Raji (cell line): Measurements from ENCODE around the gene AMHR2.

Source experiments
- POLR2A ChIP-seq: IDR thresholded peaks from 2 replicates; pipeline ENCODE4 v1.6.1; 2011; ENCODE audit warnings: low read depth, low read length, control low read depth; ENCODE audit not compliant: insufficient read depth

The AMHR2 gene

GRCh38 chr12:53452159-53453077 is 28.8 kb downstream of the AMHR2 start:
- no peak; the same call in 1 of the 2 replicates for TF ChIP-seq POLR2A

GRCh38 chr12:53453953-53454640 is 30.4 kb downstream of the AMHR2 start:
- TF ChIP-seq POLR2A = no peak

GRCh38 chr12:53454707-53455106 is 31.1 kb downstream of the AMHR2 start:
- no peak for TF ChIP-seq POLR2A

GRCh38 chr12:53456654-53457366 is 33.2 kb downstream of the AMHR2 start:
- no peak for TF ChIP-seq POLR2A

GRCh38 chr12:53459097-53459496 is 35.4 kb downstream of the AMHR2 start:
- TF ChIP-seq POLR2A = no peak

GRCh38 chr12:53461059-53461458 is 37.4 kb downstream of the AMHR2 start:
- no peak for TF ChIP-seq POLR2A

- TF ChIP-seq POLR2A = no peak
Observed at GRCh38 chr12:53461591-53461990, 37.9 kb downstream of the AMHR2 start.

GRCh38 chr12:53462935-53463334 is 39.3 kb downstream of the AMHR2 start:
- TF ChIP-seq POLR2A = no peak

GRCh38 chr12:53463802-53464560 is 40.3 kb downstream of the AMHR2 start:
- TF ChIP-seq POLR2A = no peak

GRCh38 chr12:53464685-53465418 is 41.2 kb downstream of the AMHR2 start:
- no peak for TF ChIP-seq POLR2A

- TF ChIP-seq POLR2A = no peak
Observed at GRCh38 chr12:53465679-53466078, 42.0 kb downstream of the AMHR2 start.

- no peak for TF ChIP-seq POLR2A
Observed at GRCh38 chr12:53466640-53467039, 43.0 kb downstream of the AMHR2 start.

- no peak for TF ChIP-seq POLR2A
Observed at GRCh38 chr12:53467082-53467481, 43.4 kb downstream of the AMHR2 start.

GRCh38 chr12:53467880-53468279 is 44.2 kb downstream of the AMHR2 start:
- no peak for TF ChIP-seq POLR2A
